Liver (tissue), 9 donors: ENCODE results near the gene PTPN4. TPM values are rescaled to one million over a fixed set of nuclear protein-coding genes. Genes with fewer than 3 reads are reported as not detected.

Experiments
- DNase-seq: peaks from one replicate; pipeline ENCODE4 v3.0.0-alpha.2; 2017; ENCODE audit warnings: low spot score
- H3K27ac ChIP-seq, 2 donors: one replicate each; pipeline ENCODE4 v1.7.0; 2013; ENCODE audit warnings: inconsistent platforms in 2 of 2, low read length in 2 of 2, control low read depth in 1 of 2, low read depth in 1 of 2, mild to moderate bottlenecking in 1 of 2
- H3K27me3 ChIP-seq, 4 donors: one replicate each; pipeline versions ENCODE4 v1.6.1 to v1.7.0; 2013; ENCODE audit warnings: low read length in 3 of 4, inconsistent platforms in 1 of 4, mild to moderate bottlenecking in 1 of 4, moderate library complexity in 1 of 4; ENCODE audit not compliant: control insufficient read depth in 4 of 4, insufficient read depth in 4 of 4
- H3K36me3 ChIP-seq, 4 donors: one replicate each; pipeline versions ENCODE4 v1.6.1 to v1.7.0; 2013; ENCODE audit warnings: low read length in 3 of 4, mild to moderate bottlenecking in 3 of 4, low read depth in 1 of 4, moderate library complexity in 1 of 4; ENCODE audit not compliant: control insufficient read depth in 4 of 4, insufficient read depth in 3 of 4
- H3K4me1 ChIP-seq, 4 donors: one replicate each; pipeline versions ENCODE4 v1.6.1 to v1.7.0; 2013; ENCODE audit warnings: low read length in 3 of 4, mild to moderate bottlenecking in 3 of 4, moderate library complexity in 1 of 4; ENCODE audit not compliant: control insufficient read depth in 4 of 4, insufficient read depth in 4 of 4
- H3K4me3 ChIP-seq, 3 donors: one replicate each; pipeline versions ENCODE4 v1.6.1 to v1.7.0; 2013; ENCODE audit warnings: low read length in 3 of 3, control low read depth in 1 of 3, low read depth in 1 of 3, mild to moderate bottlenecking in 1 of 3
- H3K9ac ChIP-seq, 2 donors: one replicate each; pipeline ENCODE4 v1.7.0; 2013; ENCODE audit warnings: low read length in 2 of 2, mild to moderate bottlenecking in 2 of 2, moderate library complexity in 2 of 2, control low read depth in 1 of 2, low read depth in 1 of 2
- H3K9me3 ChIP-seq, 4 donors: one replicate each; pipeline versions ENCODE4 v1.6.1 to v1.7.0; 2013; ENCODE audit warnings: low read length in 3 of 4; ENCODE audit not compliant: control insufficient read depth in 4 of 4
- EGR1 ChIP-seq, 2 donors: IDR thresholded peaks; 2 replicates each; pipeline ENCODE4 v1.6.1; 2016 to 2018; ENCODE audit warnings: antibody characterized with exemption in 2 of 2, low read depth in 2 of 2
- FOXA1 ChIP-seq: IDR thresholded peaks from 2 replicates; pipeline ENCODE4 v1.6.1; 2016; ENCODE audit warnings: antibody characterized with exemption
- FOXA2 ChIP-seq: IDR thresholded peaks from 2 replicates; pipeline ENCODE4 v1.6.1; 2016; ENCODE audit warnings: antibody characterized with exemption
- GABPA ChIP-seq, 2 donors: IDR thresholded peaks in 1 of 2; conservative IDR thresholded peaks in 1 of 2; 2 replicates each; pipeline ENCODE4 v1.6.1; 2016; ENCODE audit warnings: antibody characterized with exemption in 2 of 2, mild to moderate bottlenecking in 1 of 2, moderate library complexity in 1 of 2
- HNF4A ChIP-seq, 2 donors: conservative IDR thresholded peaks; 2 replicates each; pipeline ENCODE4 v1.6.1; 2016; ENCODE audit warnings: antibody characterized with exemption in 2 of 2, mild to moderate bottlenecking in 2 of 2
- HNF4G ChIP-seq: IDR thresholded peaks from 2 replicates; pipeline ENCODE4 v1.6.1; 2016; ENCODE audit warnings: antibody characterized with exemption
- JUND ChIP-seq, 2 donors: IDR thresholded peaks; 2 replicates each; pipeline ENCODE4 v1.6.1; 2016; ENCODE audit warnings: antibody characterized with exemption in 2 of 2
- RAD21 ChIP-seq, 2 donors: IDR thresholded peaks; 2 replicates each; pipeline ENCODE4 v1.6.1; 2016; ENCODE audit warnings: antibody characterized with exemption in 2 of 2, mild to moderate bottlenecking in 2 of 2
- RXRA ChIP-seq, 2 donors: IDR thresholded peaks; 2 replicates each; pipeline ENCODE4 v1.6.1; 2017 to 2018; ENCODE audit warnings: antibody characterized with exemption in 2 of 2, mild to moderate bottlenecking in 1 of 2
- TAF1 ChIP-seq: conservative IDR thresholded peaks from 2 replicates; pipeline ENCODE4 v1.6.1; 2016; ENCODE audit warnings: antibody characterized with exemption, mild to moderate bottlenecking
- YY1 ChIP-seq: IDR thresholded peaks from 2 replicates; pipeline ENCODE4 v1.6.1; 2016; ENCODE audit warnings: antibody characterized with exemption, mild to moderate bottlenecking
- WGBS: extraction: QIAGEN DNeasy Blood & Tissue Kit; methylation state at CpG from one replicate; pipeline ENCODE4 v1.1.7; 2013; 5-methylcytosine and 5-hydroxymethylcytosine counted together
- polyA plus RNA-seq, 2 donors: library from polyadenylated mRNA; stranded (reverse) in 1 of 2; unstranded in 1 of 2; fragments of 200-250 nt in 1 of 2; fragments of >200 nt in 1 of 2; fragmentation: Nextera tagmentation in 1 of 2; extraction: Ambion mirVana in 1 of 2; gene quantifications; one replicate each; pipeline versions ENCODE4 v1.2.1 to v1.2.3, GENCODE V29; 2013 to 2015
- total RNA-seq, 2 donors: library from RNA; depleted of rRNA; stranded (reverse); fragments of >200 nt; gene quantifications; one replicate each; pipeline ENCODE4 v1.2.3, GENCODE V29; 2014
- TF ChIP-seq, protein P1 (sequence below): IDR thresholded peaks from 2 replicates; pipeline ENCODE4 v1.6.1; 2016; ENCODE audit warnings: antibody characterized with exemption
- TF ChIP-seq, protein P2 (sequence below): IDR thresholded peaks from 2 replicates; pipeline ENCODE4 v1.6.1; 2016; ENCODE audit warnings: antibody characterized with exemption
- TF ChIP-seq, protein P3 (sequence below): IDR thresholded peaks from 2 replicates; pipeline ENCODE4 v1.6.1; 2016; ENCODE audit warnings: antibody characterized with exemption, mild to moderate bottlenecking
- TF ChIP-seq, protein P4 (sequence below): fragments of 150-350 bp; IDR thresholded peaks from 2 replicates; pipeline ENCODE4 v1.5.1; 2017; ENCODE audit warnings: improper control_type of control experiment, low read depth, low read length; ENCODE audit not compliant: missing input control
- TF ChIP-seq, protein P5 (sequence below): IDR thresholded peaks from 2 replicates; pipeline ENCODE4 v1.6.1; 2016; ENCODE audit warnings: antibody characterized with exemption
- donor health status: healthy.
- donor health status: healthy.
- donor health status: healthy.
- donor health status: healthy.
- donor health status: healthy.

Gene PTPN4
- total and polyA plus RNA-seq, 4 donors: 4.2 to 34.6 (median 9.5) TPM

DNA sequence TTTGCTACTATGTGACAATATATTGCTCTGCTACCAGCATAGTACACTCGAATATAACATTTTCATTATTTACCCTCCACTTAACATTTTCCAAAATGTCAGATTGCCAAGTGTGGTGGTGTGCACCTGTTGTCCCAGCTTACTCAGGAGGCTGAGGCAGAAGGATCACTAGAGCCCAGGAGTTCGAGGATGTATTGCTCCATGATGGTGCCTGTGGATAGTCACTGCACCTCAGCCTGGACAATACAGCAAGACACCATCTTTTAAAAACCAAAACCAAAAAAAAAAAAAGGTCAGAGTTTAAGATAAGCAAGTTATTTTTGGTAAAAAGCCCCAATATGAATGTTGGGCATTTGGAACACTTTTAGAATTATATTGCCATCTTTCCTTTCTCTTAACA, 178.0 kb downstream of the PTPN4 start:
- no peaks in the 10 kb centered on the region for H3K27me3 ChIP-seq
- no peak for DNase-seq
- H3K36me3 ChIP-seq: peaks cover 0 to 3% (median under 1%) of the 10 kb centered on the region in 4 donors
- 97% methylated on average over 2 of the region's 2 CpGs for WGBS
- H3K9me3 ChIP-seq: no peaks in the 10 kb centered on the region
- H3K9ac ChIP-seq: no peak overlapping the region
- no peak overlapping the region for H3K27ac ChIP-seq
- H3K4me1 ChIP-seq: no peaks in the 10 kb centered on the region
- no peak overlapping the region for H3K4me3 ChIP-seq
- TF ChIP-seq FOXA2: no peak

DNA sequence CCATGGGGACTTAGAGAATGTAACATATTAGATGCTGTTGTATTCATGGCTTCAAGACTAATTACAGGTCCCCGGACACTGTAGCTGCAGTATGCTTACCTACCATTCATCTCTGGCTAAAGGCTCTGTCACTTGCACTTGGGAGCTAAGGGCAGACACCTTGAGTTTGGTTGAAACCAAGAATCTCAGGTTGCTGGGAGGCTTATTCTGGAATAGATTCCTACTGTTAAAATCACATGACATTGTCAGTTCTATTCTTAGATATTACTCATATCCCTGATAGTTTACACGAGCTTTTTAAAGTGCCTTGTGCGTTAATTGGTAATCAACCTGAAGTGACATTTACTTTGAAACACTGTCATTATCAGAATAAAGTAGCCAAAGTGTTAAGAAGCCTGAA, 180.2 kb downstream of the PTPN4 start:
- TF ChIP-seq, protein P1, sequence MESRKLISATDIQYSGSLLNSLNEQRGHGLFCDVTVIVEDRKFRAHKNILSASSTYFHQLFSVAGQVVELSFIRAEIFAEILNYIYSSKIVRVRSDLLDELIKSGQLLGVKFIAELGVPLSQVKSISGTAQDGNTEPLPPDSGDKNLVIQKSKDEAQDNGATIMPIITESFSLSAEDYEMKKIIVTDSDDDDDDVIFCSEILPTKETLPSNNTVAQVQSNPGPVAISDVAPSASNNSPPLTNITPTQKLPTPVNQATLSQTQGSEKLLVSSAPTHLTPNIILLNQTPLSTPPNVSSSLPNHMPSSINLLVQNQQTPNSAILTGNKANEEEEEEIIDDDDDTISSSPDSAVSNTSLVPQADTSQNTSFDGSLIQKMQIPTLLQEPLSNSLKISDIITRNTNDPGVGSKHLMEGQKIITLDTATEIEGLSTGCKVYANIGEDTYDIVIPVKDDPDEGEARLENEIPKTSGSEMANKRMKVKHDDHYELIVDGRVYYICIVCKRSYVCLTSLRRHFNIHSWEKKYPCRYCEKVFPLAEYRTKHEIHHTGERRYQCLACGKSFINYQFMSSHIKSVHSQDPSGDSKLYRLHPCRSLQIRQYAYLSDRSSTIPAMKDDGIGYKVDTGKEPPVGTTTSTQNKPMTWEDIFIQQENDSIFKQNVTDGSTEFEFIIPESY: no peak
- TF ChIP-seq, protein P2, sequence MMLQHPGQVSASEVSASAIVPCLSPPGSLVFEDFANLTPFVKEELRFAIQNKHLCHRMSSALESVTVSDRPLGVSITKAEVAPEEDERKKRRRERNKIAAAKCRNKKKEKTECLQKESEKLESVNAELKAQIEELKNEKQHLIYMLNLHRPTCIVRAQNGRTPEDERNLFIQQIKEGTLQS: no peak
- TF ChIP-seq RAD21 (IDR thresholded peaks at IDR 0.05) (no peak), YY1 (no peak), HNF4A (conservative IDR thresholded peaks at IDR 0.05) (no peak), JUND (IDR thresholded peaks at IDR 0.05) (no peak)
- TF ChIP-seq, protein P3, sequence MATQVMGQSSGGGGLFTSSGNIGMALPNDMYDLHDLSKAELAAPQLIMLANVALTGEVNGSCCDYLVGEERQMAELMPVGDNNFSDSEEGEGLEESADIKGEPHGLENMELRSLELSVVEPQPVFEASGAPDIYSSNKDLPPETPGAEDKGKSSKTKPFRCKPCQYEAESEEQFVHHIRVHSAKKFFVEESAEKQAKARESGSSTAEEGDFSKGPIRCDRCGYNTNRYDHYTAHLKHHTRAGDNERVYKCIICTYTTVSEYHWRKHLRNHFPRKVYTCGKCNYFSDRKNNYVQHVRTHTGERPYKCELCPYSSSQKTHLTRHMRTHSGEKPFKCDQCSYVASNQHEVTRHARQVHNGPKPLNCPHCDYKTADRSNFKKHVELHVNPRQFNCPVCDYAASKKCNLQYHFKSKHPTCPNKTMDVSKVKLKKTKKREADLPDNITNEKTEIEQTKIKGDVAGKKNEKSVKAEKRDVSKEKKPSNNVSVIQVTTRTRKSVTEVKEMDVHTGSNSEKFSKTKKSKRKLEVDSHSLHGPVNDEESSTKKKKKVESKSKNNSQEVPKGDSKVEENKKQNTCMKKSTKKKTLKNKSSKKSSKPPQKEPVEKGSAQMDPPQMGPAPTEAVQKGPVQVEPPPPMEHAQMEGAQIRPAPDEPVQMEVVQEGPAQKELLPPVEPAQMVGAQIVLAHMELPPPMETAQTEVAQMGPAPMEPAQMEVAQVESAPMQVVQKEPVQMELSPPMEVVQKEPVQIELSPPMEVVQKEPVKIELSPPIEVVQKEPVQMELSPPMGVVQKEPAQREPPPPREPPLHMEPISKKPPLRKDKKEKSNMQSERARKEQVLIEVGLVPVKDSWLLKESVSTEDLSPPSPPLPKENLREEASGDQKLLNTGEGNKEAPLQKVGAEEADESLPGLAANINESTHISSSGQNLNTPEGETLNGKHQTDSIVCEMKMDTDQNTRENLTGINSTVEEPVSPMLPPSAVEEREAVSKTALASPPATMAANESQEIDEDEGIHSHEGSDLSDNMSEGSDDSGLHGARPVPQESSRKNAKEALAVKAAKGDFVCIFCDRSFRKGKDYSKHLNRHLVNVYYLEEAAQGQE: no peak
- no peak overlapping the region for H3K27ac ChIP-seq
- no peak for DNase-seq
- H3K36me3 ChIP-seq: peaks cover 0 to 3% (median 2%) of the 10 kb centered on the region in 4 donors
- H3K4me1 ChIP-seq: no peaks in the 10 kb centered on the region
- H3K9ac ChIP-seq: no peak overlapping the region
- H3K4me3 ChIP-seq: no peak overlapping the region
- WGBS: 92% methylated on average over 3 of the region's 3 CpGs
- no peaks in the 10 kb centered on the region for H3K9me3 ChIP-seq
- no peaks in the 10 kb centered on the region for H3K27me3 ChIP-seq

DNA sequence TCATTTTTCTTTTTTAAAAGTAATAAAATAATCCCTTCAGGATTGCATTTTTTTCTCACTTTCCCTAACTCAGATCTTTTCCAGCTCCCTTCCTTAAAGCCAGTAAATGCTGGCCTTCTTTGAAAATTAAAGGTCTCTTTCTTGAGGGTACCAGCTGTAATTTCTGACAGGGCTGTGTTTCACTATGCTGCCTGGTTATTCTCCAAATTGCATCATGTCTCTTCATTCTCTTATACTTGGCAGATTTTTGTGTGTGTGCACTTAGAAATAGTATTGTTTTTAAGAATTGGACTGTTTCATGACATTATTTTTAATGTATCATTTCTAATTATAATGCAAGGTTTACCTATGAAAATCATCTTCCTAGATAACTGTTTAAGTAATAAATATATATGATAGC, 181.1 kb downstream of the PTPN4 start:
- H3K4me3 ChIP-seq: no peak overlapping the region
- no peak overlapping the region for H3K27ac ChIP-seq
- peaks cover 0 to 3% (median 2%) of the 10 kb centered on the region in 4 donors for H3K36me3 ChIP-seq
- H3K4me1 ChIP-seq: no peaks in the 10 kb centered on the region
- H3K27me3 ChIP-seq: no peaks in the 10 kb centered on the region
- H3K9ac ChIP-seq: no peak overlapping the region
- no peaks in the 10 kb centered on the region for H3K9me3 ChIP-seq
- DNase-seq: no peak
- no peak for TF ChIP-seq RXRA (IDR thresholded peaks at IDR 0.05)
- TF ChIP-seq GABPA (IDR thresholded peaks at IDR 0.05 in 1 of 2, conservative IDR thresholded peaks at IDR 0.05 in 1 of 2): no peak
- TF ChIP-seq, protein P2: no peak
- no peak for TF ChIP-seq HNF4G
- no peak for TF ChIP-seq FOXA1
- TF ChIP-seq, protein P4, sequence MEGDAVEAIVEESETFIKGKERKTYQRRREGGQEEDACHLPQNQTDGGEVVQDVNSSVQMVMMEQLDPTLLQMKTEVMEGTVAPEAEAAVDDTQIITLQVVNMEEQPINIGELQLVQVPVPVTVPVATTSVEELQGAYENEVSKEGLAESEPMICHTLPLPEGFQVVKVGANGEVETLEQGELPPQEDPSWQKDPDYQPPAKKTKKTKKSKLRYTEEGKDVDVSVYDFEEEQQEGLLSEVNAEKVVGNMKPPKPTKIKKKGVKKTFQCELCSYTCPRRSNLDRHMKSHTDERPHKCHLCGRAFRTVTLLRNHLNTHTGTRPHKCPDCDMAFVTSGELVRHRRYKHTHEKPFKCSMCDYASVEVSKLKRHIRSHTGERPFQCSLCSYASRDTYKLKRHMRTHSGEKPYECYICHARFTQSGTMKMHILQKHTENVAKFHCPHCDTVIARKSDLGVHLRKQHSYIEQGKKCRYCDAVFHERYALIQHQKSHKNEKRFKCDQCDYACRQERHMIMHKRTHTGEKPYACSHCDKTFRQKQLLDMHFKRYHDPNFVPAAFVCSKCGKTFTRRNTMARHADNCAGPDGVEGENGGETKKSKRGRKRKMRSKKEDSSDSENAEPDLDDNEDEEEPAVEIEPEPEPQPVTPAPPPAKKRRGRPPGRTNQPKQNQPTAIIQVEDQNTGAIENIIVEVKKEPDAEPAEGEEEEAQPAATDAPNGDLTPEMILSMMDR: no peak
- no peak for TF ChIP-seq JUND (IDR thresholded peaks at IDR 0.05)
- TF ChIP-seq, protein P5, sequence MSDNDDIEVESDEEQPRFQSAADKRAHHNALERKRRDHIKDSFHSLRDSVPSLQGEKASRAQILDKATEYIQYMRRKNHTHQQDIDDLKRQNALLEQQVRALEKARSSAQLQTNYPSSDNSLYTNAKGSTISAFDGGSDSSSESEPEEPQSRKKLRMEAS: no peak
- TF ChIP-seq TAF1: no peak
- TF ChIP-seq, protein P1: no peak
- no peak for TF ChIP-seq EGR1 (IDR thresholded peaks at IDR 0.05; ENCODE audit: low read depth in 2 of 2)
